GM12892 (cell line): ENCODE data around the gene SLC6A8.

Source experiments
- POLR2A ChIP-seq: IDR thresholded peaks from 2 replicates; pipeline ENCODE4 v1.6.1; 2011; ENCODE audit warnings: low read depth, low read length, control low read depth
- POLR2AphosphoS5 ChIP-seq: IDR thresholded peaks from 2 replicates; pipeline ENCODE4 v1.6.1; 2011; ENCODE audit warnings: low read depth, low read length, control low read depth

- TF ChIP-seq POLR2AphosphoS5 (no peak), POLR2A (no peak)
Measured at GRCh38 chrX:153688071-153688470, 345 bp downstream of the SLC6A8 start.
